SJSA1 (cell line): Measurements from ENCODE around the gene CUL3. TPM values are rescaled to one million over a fixed set of nuclear protein-coding genes. Genes with fewer than 3 reads are reported as not detected.

Experiments
- DNase-seq, 2 experiments: peaks; one replicate each; pipeline ENCODE4 v3.0.0-alpha.2; 2015 to 2020; ENCODE audit warnings: low spot score in 2 of 2, low read depth in 1 of 2
- H3K27ac ChIP-seq: fragments of 250-450 bp; sonication (Bioruptor Pico); 2 replicates; pipeline ENCODE4 v1.5.1; 2020; ENCODE audit warnings: mild to moderate bottlenecking, moderate library complexity
- H3K27me3 ChIP-seq: fragments of 250-450 bp; sonication (Bioruptor Pico); replicated peaks from 2 replicates; pipeline ENCODE4 v1.5.1; 2020; ENCODE audit warnings: mild to moderate bottlenecking, moderate library complexity
- H3K36me3 ChIP-seq: fragments of 250-450 bp; sonication (Bioruptor Pico); 2 replicates; pipeline ENCODE4 v1.5.1; 2020; ENCODE audit warnings: mild to moderate bottlenecking
- H3K4me1 ChIP-seq: fragments of 250-450 bp; sonication (Bioruptor Pico); replicated peaks from 2 replicates; pipeline ENCODE4 v1.6.1; 2021; ENCODE audit warnings: mild to moderate bottlenecking
- H3K4me3 ChIP-seq: fragments of 250-450 bp; sonication (Bioruptor Pico); 2 replicates; pipeline ENCODE4 v1.5.1; 2020; ENCODE audit warnings: mild to moderate bottlenecking
- H3K9me3 ChIP-seq: fragments of 250-450 bp; sonication (Bioruptor Pico); replicated peaks from 2 replicates; pipeline ENCODE4 v1.5.1; 2020; ENCODE audit warnings: mild to moderate bottlenecking
- total RNA-seq: library from RNA; depleted of rRNA; stranded (reverse); fragments of >200 nt; shearing (Covaris generic); gene quantifications from 2 replicates; pipeline ENCODE4 v1.2.3, GENCODE V29; 2014

The CUL3 gene
- total RNA-seq, 1 experiment from 2014 or later = 94.7 TPM

DNA sequence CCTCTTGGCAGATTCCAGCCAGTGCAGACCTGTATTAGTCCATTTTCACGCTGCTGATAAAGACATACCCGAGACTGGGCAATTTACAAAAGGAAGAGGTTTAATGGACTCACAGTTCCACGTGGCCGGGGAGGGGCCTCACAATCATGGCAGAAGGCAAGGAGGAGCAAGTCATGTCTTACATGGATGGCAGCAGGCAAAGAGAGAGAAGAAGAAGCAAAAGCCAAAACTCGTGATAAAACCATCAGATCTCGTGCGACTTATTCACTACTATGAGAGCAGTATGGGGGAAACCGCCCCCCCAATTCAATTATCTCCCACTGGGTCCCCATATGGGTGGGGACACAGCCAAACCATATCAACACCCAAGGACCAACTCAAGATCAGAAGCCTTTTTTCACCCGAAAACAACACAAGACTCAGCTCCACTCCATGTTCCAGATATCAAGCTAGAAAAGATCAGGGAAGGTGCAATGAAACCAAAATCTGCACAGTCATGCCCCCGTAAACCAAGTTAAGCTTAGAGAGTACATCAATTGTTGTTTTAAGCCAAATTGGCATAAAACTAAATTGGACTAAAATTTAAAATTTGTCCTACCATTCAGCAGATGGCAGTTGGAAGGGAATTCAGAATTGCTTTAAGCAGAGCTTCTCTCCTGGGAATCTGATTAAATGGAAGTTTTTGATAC, 127.6 kb downstream of the CUL3 start:
- Histone ChIP-seq H3K36me3 (no peaks in the 10 kb centered on the region), H3K9me3 (no peaks in the 10 kb centered on the region), H3K27ac (no peak overlapping the region), H3K4me3 (no peak overlapping the region), H3K4me1 (no peaks in the 10 kb centered on the region), H3K27me3 (no peaks in the 10 kb centered on the region)
- DNase-seq = no peak

DNA sequence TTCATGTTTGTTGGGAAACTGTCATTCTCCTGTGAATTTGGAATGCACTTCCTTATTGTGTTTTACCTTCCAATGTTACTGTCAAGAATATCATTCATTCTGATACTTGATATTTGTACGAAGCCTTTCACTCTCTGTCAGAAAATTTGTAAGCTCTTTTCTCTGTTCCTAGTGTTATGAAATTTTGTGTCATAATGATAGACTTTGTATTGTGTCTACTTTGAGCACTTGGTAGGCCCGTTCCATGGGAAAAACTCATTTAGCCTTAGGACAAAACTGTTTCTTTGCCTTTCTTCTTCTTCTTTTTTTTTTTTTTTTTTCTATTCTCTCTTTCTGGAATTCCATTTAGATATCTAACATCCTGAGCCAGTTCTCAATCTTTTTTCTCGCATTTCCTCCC, 131.3 kb downstream of the CUL3 start:
- Histone ChIP-seq H3K4me3 (no peak overlapping the region), H3K27me3 (peaks cover 5% of the 10 kb centered on the region; the same call in 1 of the 2 replicates), H3K4me1 (no peaks in the 10 kb centered on the region), H3K27ac (no peak overlapping the region), H3K9me3 (no peaks in the 10 kb centered on the region), H3K36me3 (no peaks in the 10 kb centered on the region)
- DNase-seq = no peak

DNA sequence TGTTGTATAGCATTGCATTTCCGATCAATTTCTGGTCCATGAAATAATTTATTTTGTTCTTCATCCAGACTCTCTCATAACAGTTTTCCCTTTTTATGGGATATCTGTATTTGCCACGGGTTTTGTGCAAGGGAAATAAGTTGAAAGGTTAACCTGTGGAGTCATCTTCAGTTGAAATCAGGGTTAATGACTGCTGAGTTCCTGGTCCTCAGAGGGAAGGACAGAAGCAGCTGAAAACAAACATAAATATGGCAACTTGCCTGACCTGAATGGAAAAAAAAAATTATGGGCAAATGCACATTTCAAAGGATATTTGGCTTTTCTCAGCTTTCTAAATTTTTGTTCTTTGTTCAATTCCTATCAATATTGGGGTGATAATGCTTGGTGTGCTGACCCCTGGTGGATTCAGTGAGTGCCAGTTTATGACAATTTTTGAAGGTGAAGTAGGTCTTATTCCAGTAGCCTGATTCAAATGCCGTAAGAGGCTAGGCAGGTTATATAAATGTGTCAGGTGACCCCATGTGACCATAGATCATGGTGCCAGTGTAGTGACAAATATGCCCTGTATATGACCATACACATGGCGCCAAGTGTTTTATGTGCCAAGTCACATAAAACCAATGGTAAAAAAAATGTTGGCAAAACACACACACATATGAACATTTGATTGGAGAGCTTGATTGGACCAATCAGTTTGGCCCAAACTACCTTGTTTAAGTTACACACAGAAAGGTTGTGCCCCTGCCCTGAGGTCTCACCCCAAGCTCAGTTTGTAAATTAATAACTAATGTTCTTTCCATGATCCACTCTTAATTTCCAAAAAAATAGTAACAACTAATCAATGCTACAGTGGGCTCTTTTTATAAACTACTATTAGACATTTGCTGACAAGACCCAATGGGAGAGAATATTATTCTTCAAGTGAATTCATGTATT, 135.7 kb downstream of the CUL3 start:
- no peaks in the 10 kb centered on the region for H3K36me3 ChIP-seq
- no peak for DNase-seq
- no peak overlapping the region for H3K27ac ChIP-seq
- H3K4me1 ChIP-seq = peaks cover 1% of the 10 kb centered on the region
- no peak overlapping the region for H3K4me3 ChIP-seq
- no peaks in the 10 kb centered on the region for H3K9me3 ChIP-seq
- H3K27me3 ChIP-seq = peaks cover 5% of the 10 kb centered on the region; the same call in 1 of the 2 replicates

DNA sequence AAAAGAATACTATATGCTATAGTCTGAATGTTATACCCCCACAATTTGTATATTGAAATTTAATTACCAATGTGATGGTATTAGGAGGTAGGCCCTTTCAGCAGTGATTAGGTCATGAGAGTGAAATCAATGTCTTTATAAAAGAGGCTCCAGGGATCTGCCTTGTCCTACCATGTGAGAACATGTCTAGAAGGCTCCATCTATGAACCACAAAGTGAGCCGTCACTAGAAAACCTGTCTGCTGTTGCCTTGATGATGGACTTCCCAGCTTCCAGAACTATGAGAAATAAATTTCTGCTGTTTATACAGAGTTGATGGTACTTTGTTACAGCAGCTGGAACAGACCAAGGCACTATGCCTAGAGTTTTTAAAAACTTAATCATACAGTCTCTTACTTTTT, 136.9 kb downstream of the CUL3 start:
- Histone ChIP-seq H3K9me3 (no peaks in the 10 kb centered on the region), H3K27ac (no peak overlapping the region), H3K36me3 (no peaks in the 10 kb centered on the region), H3K4me3 (no peak overlapping the region), H3K4me1 (peaks cover 12% of the 10 kb centered on the region), H3K27me3 (peaks cover 5% of the 10 kb centered on the region; the same call in 1 of the 2 replicates)
- DNase-seq = no peak

DNA sequence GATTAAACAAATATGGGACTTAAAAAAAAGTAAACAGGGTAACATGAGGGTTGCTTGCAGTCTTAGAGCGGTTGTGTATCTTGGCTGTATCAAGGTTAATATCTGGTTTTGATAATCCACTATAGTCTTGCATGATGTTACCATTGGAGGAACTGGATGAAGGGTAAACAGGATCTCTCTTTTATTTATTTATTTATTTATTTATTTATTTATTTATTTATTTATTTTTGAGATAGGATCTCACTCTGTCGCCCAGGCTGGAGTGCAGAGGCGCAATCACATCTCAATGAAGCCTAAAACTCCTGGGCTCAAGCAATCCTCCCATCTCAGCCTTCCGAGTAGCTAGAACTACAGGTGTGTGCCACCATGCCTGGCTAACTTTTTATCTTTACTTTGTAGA, 140.4 kb downstream of the CUL3 start:
- no peaks in the 10 kb centered on the region for H3K36me3 ChIP-seq
- no peaks in the 10 kb centered on the region for H3K9me3 ChIP-seq
- no peak for DNase-seq
- H3K4me1 ChIP-seq = peaks cover 12% of the 10 kb centered on the region
- H3K27me3 ChIP-seq = peaks cover 5% of the 10 kb centered on the region; the same call in 1 of the 2 replicates
- H3K27ac ChIP-seq = no peak overlapping the region
- no peak overlapping the region for H3K4me3 ChIP-seq

DNA sequence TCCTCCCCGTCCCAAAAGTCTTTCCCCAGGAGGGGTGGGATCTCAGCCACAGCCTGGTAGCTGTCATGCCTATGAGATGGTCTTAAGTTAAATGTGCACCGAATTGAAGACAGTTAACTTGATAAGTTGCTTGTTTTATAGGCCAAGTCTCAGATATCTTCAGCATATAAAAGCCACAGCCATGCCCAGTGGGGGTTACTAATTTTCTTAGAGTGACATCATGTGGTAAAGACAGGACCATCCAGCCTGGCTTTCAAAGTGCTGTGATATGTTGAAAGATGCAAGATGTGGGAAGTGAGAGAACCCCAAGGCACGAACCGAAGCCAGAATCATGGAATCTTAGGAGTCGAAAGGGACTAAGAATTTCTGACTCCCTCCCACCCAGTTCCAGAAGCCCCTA, 141.1 kb downstream of the CUL3 start:
- peaks cover 12% of the 10 kb centered on the region for H3K4me1 ChIP-seq
- no peak overlapping the region for H3K27ac ChIP-seq
- no peak overlapping the region for H3K4me3 ChIP-seq
- H3K9me3 ChIP-seq = no peaks in the 10 kb centered on the region
- H3K36me3 ChIP-seq = no peaks in the 10 kb centered on the region
- peak; percentile 50 to 52 for DNase-seq
- H3K27me3 ChIP-seq = no peaks in the 10 kb centered on the region

DNA sequence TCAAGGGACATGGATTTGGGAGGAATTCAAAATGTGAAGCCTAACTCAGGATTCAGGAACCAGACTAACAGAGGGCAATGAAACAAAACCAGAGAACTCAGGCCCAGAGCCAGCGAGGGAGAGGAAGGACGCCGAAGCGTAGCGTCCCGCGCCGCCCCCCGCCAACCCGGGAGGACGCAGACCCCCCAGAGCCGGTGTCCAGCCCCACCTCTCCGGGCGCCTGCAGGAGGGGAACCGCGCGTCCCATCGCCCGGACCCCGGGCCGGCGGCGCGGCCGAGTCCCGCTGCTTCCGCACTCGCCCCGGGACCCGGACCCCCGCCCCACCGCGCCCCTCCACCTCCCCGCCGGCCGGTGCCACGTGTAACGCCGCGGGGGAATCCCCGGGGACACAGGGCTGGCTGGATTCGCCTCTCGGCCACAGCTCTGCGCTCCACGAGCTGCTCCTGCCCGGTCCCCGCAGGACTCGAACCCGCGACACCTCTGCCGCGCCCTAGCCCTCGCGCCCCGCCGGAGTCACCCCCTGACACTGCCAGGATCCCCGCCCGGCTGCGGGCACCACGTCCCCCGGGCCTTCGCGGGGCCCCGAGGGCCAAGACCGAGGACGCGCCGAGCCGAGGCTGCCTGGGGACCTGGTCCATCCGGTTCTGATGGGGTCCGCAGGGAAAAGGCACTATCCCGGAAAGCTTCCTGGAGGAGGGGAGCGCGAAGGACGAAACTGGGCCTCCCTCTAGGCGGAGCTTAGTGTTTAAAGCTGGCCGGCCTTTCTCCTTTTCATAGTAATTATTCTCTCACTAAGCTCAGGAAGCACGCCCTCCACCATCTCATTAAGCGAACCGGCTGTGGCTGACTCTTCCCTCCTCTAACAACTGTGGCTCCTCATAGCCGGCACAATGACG, 142.8 kb downstream of the CUL3 start:
- DNase-seq = peak in 1 of 2 experiments; percentile 40
- Histone ChIP-seq H3K27me3 (no peaks in the 10 kb centered on the region), H3K4me3 (no peak overlapping the region), H3K27ac (no peak overlapping the region), H3K9me3 (no peaks in the 10 kb centered on the region), H3K36me3 (no peaks in the 10 kb centered on the region), H3K4me1 (peaks cover 12% of the 10 kb centered on the region)

DNA sequence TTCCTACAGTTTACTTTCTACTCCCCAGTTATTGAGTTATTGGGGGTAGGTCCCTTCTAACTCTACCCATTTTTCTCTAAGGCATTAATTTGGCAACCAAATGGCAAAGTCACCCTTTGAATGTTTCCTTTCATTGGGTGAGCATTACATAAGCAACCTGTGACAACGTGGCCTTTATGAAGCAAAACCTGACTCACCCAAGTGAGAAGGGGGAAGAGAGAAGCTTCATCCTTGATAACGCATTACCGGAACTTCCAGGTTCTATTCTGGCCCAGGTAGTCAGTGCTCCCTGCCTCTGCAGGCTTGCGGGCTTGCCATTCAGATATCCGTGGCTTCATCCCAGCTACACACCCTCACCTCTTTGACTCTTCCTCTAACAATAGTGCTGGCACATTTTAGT, 144.2 kb downstream of the CUL3 start:
- H3K27me3 ChIP-seq = no peaks in the 10 kb centered on the region
- H3K27ac ChIP-seq = no peak overlapping the region
- no peaks in the 10 kb centered on the region for H3K9me3 ChIP-seq
- DNase-seq = no peak
- no peaks in the 10 kb centered on the region for H3K36me3 ChIP-seq
- no peak overlapping the region for H3K4me3 ChIP-seq
- peaks cover 12% of the 10 kb centered on the region for H3K4me1 ChIP-seq

DNA sequence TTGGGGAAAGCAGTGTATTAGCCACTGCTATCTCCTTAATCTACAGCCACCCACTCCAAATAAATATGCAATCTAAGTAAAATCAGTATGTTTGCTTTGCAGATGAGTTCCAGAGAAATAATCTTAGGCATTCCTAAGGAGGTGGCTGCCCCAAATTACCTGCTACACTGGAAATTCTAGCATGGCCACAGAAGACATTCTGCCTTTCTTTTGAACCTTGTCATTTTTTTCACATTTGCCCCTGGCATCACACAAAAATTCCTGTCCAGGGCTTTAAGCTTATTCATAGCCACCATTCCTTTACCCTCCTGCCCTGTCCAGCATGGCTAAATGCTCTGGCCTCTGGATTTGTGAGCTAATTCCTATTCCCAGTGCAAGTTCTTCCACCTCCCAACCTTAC, 146.4 kb downstream of the CUL3 start:
- no peak for DNase-seq
- H3K9me3 ChIP-seq = no peaks in the 10 kb centered on the region
- peaks cover 4% of the 10 kb centered on the region for H3K4me1 ChIP-seq
- no peak overlapping the region for H3K27ac ChIP-seq
- H3K4me3 ChIP-seq = no peak overlapping the region
- no peaks in the 10 kb centered on the region for H3K27me3 ChIP-seq
- H3K36me3 ChIP-seq = no peaks in the 10 kb centered on the region

DNA sequence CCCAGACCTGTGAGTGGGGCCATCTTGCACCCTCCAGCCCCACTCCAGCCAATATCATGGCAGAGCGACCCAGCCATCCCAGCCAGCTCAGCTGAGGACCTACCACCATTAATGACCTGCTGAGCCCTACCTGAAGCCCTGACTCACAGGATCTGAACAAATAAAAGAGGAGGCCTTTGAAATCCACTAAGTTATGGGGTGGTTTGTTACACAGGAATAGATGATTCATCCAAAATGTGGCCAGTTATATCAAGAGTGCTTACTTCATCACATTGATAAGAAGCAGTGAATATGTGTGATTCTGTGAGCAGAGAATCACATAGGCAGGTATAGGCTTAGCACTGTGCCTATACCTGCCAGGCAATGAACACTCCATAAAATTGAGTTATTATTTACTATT, 148.5 kb downstream of the CUL3 start:
- no peak for DNase-seq
- H3K27me3 ChIP-seq = no peaks in the 10 kb centered on the region
- no peaks in the 10 kb centered on the region for H3K4me1 ChIP-seq
- H3K27ac ChIP-seq = no peak overlapping the region
- H3K9me3 ChIP-seq = no peaks in the 10 kb centered on the region
- no peaks in the 10 kb centered on the region for H3K36me3 ChIP-seq
- no peak overlapping the region for H3K4me3 ChIP-seq

DNA sequence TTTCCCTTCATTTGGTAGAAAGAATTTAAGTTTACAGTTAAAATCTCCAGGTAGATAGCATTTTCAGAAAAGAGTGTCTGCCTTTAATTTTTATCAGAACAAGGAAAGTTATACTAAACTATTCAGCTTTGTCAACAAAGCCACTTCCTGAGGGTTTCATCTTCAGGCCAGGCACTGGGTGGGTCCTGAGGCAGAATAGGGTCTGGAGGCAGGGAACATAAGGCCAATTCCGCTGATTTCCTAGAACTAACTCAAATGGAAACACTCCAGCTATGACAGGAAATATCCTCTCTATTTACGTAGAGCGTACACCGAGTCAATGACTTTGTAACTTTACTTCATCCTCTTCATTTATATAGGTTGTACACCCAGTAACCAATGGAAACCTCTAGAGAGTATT, 150.5 kb downstream of the CUL3 start:
- no peak for DNase-seq
- no peak overlapping the region for H3K27ac ChIP-seq
- H3K4me1 ChIP-seq = no peaks in the 10 kb centered on the region
- no peaks in the 10 kb centered on the region for H3K36me3 ChIP-seq
- H3K27me3 ChIP-seq = no peaks in the 10 kb centered on the region
- no peaks in the 10 kb centered on the region for H3K9me3 ChIP-seq
- no peak overlapping the region for H3K4me3 ChIP-seq

DNA sequence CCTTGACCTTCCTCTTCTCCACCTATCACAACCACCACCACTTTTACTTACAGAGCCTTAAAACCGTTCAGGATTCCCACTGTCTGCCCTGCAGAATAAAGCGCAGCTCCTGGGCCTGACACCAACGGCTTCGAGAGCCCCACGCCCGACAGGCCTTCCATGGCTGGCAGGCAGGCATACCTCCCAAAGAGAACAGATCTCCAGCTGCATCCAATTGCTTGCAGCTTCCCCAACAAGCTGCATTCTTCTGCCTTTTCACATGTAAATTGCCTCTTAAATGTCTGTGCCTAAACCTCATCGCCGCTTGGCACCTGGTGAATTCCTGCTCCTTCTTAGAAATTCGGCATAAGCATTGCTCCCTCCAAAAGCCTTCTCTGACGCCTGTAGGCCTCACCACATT, 151.7 kb downstream of the CUL3 start:
- Histone ChIP-seq H3K9me3 (no peaks in the 10 kb centered on the region), H3K4me1 (no peaks in the 10 kb centered on the region)
- DNase-seq = no peak

DNA sequence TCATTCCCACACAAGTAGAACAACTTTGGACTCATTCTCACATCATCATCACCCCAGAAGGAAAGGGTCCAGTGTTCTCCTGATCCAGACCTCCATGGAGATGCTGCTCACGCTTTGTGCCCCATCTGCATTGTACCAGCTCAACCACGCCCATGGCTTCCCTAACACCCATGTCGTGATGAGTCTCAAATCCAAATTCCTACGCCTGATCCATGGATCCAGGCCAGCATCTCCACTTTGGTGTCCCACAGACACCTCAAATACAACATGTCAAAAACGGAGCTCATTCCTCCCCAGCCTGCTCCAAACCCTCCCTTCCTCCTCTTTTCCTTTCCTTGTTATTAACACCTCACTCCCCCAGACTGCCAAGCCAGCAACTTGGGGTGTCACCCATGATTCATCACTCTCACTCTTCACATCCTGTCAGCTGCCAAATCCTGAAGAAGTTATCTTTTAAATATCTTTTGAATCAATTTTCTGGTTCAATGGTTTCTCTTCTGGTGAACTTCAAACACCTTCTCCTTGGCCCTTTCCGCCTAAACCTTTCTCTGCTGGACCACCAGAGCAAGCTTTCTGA, 153.1 kb downstream of the CUL3 start:
- H3K27ac ChIP-seq = no peak overlapping the region
- H3K4me1 ChIP-seq = no peaks in the 10 kb centered on the region
- H3K27me3 ChIP-seq = no peaks in the 10 kb centered on the region
- H3K36me3 ChIP-seq = no peaks in the 10 kb centered on the region
- no peak for DNase-seq
- no peak overlapping the region for H3K4me3 ChIP-seq
- no peaks in the 10 kb centered on the region for H3K9me3 ChIP-seq

More for the DNA sequence above, 151.7 kb downstream of the CUL3 start:
- Histone ChIP-seq H3K4me3 (no peak overlapping the region), H3K27ac (no peak overlapping the region), H3K36me3 (no peaks in the 10 kb centered on the region), H3K27me3 (no peaks in the 10 kb centered on the region)
